ENCODE measurements around the gene FOXL3. TPM values are rescaled to one million over a fixed set of nuclear protein-coding genes. Genes with fewer than 3 reads are reported as not detected.

The FOXL3 gene
- polyA plus RNA-seq, 2 of the 4 experiments (the other 2 are of a cell fraction), result not detected

DNA sequence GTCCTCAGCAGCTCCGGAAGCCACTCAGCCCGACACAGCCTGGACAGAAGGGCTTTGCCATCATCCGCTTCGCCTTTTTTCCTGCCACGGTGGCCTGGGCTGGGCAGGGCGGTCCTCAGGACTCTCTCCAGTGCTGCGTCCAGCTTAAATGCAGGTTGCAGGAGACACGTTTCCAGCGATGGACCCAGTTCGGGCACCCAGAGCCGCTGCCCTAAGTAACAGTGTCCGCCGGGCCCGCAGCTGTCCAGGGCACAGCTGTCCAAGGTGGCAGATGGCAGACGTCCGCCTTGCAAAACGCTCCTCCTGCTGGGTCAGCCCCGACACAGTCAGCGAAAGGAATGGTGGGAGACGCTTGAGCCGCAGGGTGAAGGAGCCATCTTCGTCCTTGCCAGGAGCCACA lies 37.0 kb upstream of the FOXL3 start:
- Histone ChIP-seq H3K4me1 (no peaks in the 10 kb centered on the region), H3K4me3 (no peak overlapping the region), H3K9me3 (peaks cover 25% of the 10 kb centered on the region), H3K4me2 (no peak overlapping the region), H3K27ac (no peak overlapping the region)
- ChIA-PET CTCF (no interaction called here), POLR2A (no interaction called here)
- TF ChIP-seq, protein P1, sequence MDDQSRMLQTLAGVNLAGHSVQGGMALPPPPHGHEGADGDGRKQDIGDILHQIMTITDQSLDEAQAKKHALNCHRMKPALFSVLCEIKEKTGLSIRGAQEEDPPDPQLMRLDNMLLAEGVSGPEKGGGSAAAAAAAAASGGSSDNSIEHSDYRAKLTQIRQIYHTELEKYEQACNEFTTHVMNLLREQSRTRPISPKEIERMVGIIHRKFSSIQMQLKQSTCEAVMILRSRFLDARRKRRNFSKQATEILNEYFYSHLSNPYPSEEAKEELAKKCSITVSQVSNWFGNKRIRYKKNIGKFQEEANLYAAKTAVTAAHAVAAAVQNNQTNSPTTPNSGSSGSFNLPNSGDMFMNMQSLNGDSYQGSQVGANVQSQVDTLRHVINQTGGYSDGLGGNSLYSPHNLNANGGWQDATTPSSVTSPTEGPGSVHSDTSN (IDR thresholded peaks at IDR 0.05), result no peak
- no peak for TF ChIP-seq BHLHE40 (IDR thresholded peaks at IDR 0.05; ENCODE audit: low read depth, low read length)
- no peak for TF ChIP-seq CTCF (IDR thresholded peaks at IDR 0.05)
- no peak for TF ChIP-seq HDAC2 (IDR thresholded peaks at IDR 0.05)
- TF ChIP-seq KDM5A (IDR thresholded peaks at IDR 0.05), result no peak
- TF ChIP-seq MYC (IDR thresholded peaks at IDR 0.05; ENCODE audit: borderline replicate concordance, low read length), result no peak
- TF ChIP-seq RARB (CRISPR knock-in tag; IDR thresholded peaks at IDR 0.05), result no peak
- no peak for TF ChIP-seq HOXB5 (CRISPR knock-in tag; IDR thresholded peaks at IDR 0.05)
- TF ChIP-seq PHF8 (IDR thresholded peaks at IDR 0.05; ENCODE audit: borderline replicate concordance, low read depth), result no peak
- no peak for TF ChIP-seq ZSCAN20 (CRISPR knock-in tag; IDR thresholded peaks at IDR 0.05)
- TF ChIP-seq RFX5 (IDR thresholded peaks at IDR 0.05), result no peak
- TF ChIP-seq SMC3 (IDR thresholded peaks at IDR 0.05), result no peak
- TF ChIP-seq NFE2L2 (conservative IDR thresholded peaks at IDR 0.05; ENCODE audit: low read length), result no peak
- no peak for TF ChIP-seq EHMT2 (IDR thresholded peaks at IDR 0.05; ENCODE audit: low read depth)
- TF ChIP-seq CBX8 (IDR thresholded peaks at IDR 0.05), result no peak
- TF ChIP-seq, protein P2, sequence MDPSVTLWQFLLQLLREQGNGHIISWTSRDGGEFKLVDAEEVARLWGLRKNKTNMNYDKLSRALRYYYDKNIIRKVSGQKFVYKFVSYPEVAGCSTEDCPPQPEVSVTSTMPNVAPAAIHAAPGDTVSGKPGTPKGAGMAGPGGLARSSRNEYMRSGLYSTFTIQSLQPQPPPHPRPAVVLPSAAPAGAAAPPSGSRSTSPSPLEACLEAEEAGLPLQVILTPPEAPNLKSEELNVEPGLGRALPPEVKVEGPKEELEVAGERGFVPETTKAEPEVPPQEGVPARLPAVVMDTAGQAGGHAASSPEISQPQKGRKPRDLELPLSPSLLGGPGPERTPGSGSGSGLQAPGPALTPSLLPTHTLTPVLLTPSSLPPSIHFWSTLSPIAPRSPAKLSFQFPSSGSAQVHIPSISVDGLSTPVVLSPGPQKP (IDR thresholded peaks at IDR 0.05; ENCODE audit: low read depth, low read length), result no peak
- TF ChIP-seq EHF (CRISPR knock-in tag; IDR thresholded peaks at IDR 0.05), result no peak
- ATAC-seq (no peak), FAIRE-seq (no peak), DNase-seq (ENCODE audit: low read depth in 1 of 2, low spot score in 1 of 2) (no peak)
- 97% methylated on average over 18 of the region's 22 CpGs for WGBS (ENCODE audit: missing lambda C conversion rate)

DNA sequence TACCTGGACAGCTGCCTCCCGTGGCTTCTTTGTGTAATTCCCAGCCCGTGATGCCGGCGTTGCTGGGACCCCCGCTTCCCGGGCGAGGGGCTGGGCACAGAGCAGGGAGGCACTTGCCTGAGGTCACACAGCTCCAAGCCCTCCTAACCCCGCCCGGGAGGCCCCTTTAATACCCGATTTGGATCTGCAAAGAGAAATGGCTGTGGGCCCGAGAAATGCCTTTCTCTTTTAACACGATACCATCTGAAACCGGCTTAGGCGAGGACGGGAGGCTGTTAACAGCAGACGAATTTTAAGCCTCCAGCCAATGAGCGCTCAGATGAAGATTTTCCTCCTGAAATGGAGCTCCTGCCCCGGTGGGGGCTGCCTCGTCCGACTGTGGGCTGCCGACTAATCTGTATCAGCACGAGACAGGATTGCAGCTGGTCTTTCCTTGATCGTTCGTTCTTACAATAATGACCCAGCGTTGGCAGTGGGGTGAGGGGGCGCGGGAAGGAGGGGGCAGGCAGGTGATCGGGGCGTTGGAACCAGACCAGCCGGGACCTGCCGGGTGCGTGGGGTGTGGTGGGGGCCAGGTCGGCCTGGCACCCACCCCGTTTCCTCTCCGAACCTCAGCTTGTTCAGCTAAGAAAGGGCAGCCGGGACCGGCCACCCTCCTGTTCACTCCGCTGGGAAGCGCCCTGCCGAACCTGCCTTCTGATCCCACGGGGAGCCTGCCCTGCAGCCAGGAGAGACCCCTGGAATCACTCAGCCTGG lies 36.2 kb upstream of the FOXL3 start:
- peaks cover 25% of the 10 kb centered on the region for H3K9me3 ChIP-seq
- WGBS (ENCODE audit: missing lambda C conversion rate), result 92% methylated on average over 39 of the region's 41 CpGs
- ChIA-PET POLR2A (no interaction called here), CTCF (interaction anchor here (1.2 kb wide), 1 partner anchor 10 kb away, joined by 3 read pairs; no protein-coding TSS in a partner anchor)
- no peak overlapping the region for H3K27ac ChIP-seq
- H3K4me1 ChIP-seq, result no peaks in the 10 kb centered on the region
- ATAC-seq, result no peak
- no peak for FAIRE-seq
- TF ChIP-seq SMC3 (IDR thresholded peaks at IDR 0.05) (no peak), CEBPB (IDR thresholded peaks at IDR 0.05) (no peak), REST (IDR thresholded peaks at IDR 0.05) (no peak), ATOH8 (CRISPR knock-in tag; IDR thresholded peaks at IDR 0.05; ENCODE audit: low read depth) (no peak), CBX2 (IDR thresholded peaks at IDR 0.05; ENCODE audit: borderline replicate concordance, low read depth) (no peak), CBX8 (IDR thresholded peaks at IDR 0.05) (no peak), MYC (IDR thresholded peaks at IDR 0.05; ENCODE audit: borderline replicate concordance, low read length) (no peak)
- no peak for DNase-seq (ENCODE audit: low read depth in 1 of 2, low spot score in 1 of 2)
- H3K4me3 ChIP-seq, result no peak overlapping the region
- H3K4me2 ChIP-seq, result no peak overlapping the region

All from A549 (cell line).